Motor neuron (in vitro differentiated cells): ENCODE results near the gene CBX4. TPM values are rescaled to one million over a fixed set of nuclear protein-coding genes. Genes with fewer than 3 reads are reported as not detected.
"Not testable (repeated sequence)": the region's sequence is repeated elsewhere in the genome, so short reads cannot be mapped to it uniquely, and the experiment has no call there.

Source experiments
- ATAC-seq, 8 experiments: fragments of 200-7000 bp; cut with Tn5 transposase; replicated peaks in 6 of 8; 2 replicates each; pipeline ENCODE4 v1.8.0; 2021; ENCODE audit warnings: mild to moderate bottlenecking in 8 of 8, moderate library complexity in 8 of 8
- H3K27ac ChIP-seq, 2 donors: fragments of 250-450 bp; sonication (Bioruptor Pico); 2 replicates each; pipeline ENCODE4 v1.9.0; 2021; ENCODE audit warnings: antibody characterized with exemption in 2 of 2, mild to moderate bottlenecking in 2 of 2, moderate library complexity in 1 of 2
- H3K4me1 ChIP-seq, 2 donors: fragments of 250-450 bp; sonication (Bioruptor Pico); replicated peaks in 1 of 2; 2 replicates each; pipeline ENCODE4 v1.6.1; 2021; ENCODE audit warnings: antibody characterized with exemption in 2 of 2, mild to moderate bottlenecking in 2 of 2, moderate library complexity in 1 of 2
- H3K4me3 ChIP-seq, 5 donors: fragments of 250-450 bp; sonication (Bioruptor Pico); 2 replicates each; pipeline ENCODE4 v1.9.0; 2021; ENCODE audit warnings: antibody characterized with exemption in 5 of 5, mild to moderate bottlenecking in 5 of 5, moderate library complexity in 4 of 5
- WGBS, 10 experiments: fragments of 450-650 bp; shearing (Covaris generic); methylation state at CpG; one replicate each; pipeline ENCODE4 v1.0.0; 2022; 5-methylcytosine and 5-hydroxymethylcytosine counted together
- in situ Hi-C, 9 experiments: fragments of 400-800 bp; cut with MboI; loops; one replicate each; pipeline ENCODE4 v1.15.0; 2021; ENCODE audit warnings: low sequenced_read_pairs in 9 of 9, low pct_unique_long_range_greater_than_20kb in 2 of 9; ENCODE audit not compliant: unreplicated experiment in 9 of 9
- total RNA-seq, 8 experiments: library from RNA; unstranded; fragments of 300-600 nt; gene quantifications; 2 replicates each; pipeline versions ENCODE4 v1.2.3 to v1.2.4, GENCODE V29; 2022

The CBX4 gene
- total RNA-seq, 8 experiments from 2014 or later = 10.9 to 51.0 (median 33.0) TPM

DNA sequence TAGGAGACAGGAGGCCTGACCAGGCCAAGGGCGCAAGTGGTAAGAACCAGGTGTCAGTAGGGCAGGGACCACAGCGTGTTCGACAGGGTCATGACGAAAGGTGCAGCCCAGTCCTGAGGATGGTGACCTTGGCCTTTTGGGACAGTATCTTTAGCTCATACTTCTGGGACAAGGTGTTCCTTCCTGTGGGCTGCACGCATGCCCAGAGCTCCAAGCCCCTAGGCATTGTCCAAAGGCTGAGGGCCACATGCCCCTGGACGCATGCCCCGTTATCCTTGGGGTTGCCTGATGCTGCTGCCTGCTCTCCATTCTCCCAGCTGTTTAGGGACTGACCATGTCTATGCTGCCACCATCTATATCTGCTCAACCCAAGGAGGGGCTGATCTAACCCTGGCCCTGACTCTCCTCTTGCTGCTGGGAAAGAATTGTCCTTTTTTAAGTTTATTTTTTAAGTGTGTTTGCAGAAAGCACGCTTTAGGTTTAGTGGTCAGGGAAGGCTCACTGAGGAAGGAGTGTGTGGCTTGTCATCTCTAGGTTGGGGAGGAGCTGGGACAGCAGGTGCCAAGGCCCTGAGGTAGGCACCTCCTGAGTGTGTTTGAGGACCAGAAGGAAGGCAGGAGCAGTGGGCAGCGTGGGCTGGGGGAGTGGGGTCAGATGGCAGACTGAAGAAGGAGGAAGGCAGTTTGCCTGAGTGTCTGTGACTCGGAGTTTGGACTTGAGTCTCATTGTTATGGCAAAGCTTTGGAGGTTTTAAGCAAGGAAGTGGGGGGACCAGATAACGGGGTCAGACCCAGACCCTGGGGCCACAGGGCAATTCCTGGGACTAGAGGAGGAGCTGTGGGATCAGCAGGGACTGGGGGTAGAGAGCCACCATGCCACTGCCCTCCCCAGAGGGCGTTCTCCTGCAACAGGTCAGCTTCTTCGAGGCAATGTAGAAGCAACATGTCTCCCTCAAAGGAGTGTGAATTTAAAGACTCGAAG is 15.1 kb upstream of the CBX4 start:
- 38 to 96% (median 85%) methylated on average over 2 to 7 of the region's 14 CpGs for WGBS, 10 experiments
- H3K4me1 ChIP-seq = peaks cover 12 to 17% of the 10 kb centered on the region in 2 donors
- no peak for ATAC-seq
- in situ Hi-C loops = no loop called here
- no peak overlapping the region for H3K27ac ChIP-seq
- H3K4me3 ChIP-seq = no peak overlapping the region

DNA sequence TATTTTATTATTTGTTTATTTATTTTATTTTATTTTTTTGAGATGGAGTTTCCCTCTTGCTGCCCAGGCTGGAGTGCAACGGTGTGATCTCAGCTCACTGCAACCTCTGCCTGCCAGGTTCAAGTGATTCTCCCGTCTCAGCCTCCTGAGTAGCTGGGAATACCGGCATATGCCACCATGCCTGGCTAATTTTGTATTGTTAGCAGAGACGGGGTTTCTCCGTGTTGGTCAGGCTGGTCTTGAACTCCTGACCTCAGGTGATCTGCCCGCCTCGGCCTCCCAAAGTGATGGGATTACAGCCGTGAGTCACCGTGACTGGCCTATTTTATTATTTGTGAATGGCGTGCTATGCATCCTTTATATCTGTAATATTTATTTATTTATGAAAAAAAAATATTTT is 13.9 kb upstream of the CBX4 start:
- H3K4me3 ChIP-seq, ATAC-seq, in situ Hi-C loops, H3K27ac ChIP-seq: not testable (repeated sequence)
- 75 to 96% (median 90%) methylated on average over 2 to 5 of the region's 10 CpGs; no CpG with 5 or more reads in 1 of the 10 experiments for WGBS, 10 experiments
- peaks cover 24 to 28% of the 10 kb centered on the region in 2 donors for H3K4me1 ChIP-seq

DNA sequence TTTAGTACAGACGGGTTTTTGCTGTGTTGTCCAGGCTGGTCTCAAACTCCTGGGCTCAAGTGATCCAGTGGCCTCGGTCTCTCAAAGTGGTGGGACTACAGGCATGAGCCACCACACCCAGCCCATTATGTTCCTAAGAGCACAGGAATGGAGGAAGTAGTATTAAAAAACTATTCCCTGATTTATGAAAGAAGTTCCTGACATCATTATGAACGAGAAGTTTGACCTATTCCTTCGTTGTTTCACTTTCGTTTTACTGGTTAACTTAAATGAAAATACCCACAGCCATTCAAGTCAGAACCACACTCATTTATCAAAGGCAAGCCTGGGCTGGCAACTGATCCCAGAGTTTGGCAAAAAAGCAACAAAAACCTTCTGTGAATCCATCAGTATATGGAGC is 13.5 kb upstream of the CBX4 start:
- Histone ChIP-seq H3K4me1 (peaks cover 26 to 32% of the 10 kb centered on the region in 2 donors), H3K4me3 (no peak overlapping the region), H3K27ac (no peak overlapping the region)
- in situ Hi-C loops = no loop called here
- peak in 1 of 8 experiments; percentile 43 for ATAC-seq
- WGBS, 10 experiments = 8 to 75% (median 58%) methylated on average over 1 to 5 of the region's 5 CpGs

DNA sequence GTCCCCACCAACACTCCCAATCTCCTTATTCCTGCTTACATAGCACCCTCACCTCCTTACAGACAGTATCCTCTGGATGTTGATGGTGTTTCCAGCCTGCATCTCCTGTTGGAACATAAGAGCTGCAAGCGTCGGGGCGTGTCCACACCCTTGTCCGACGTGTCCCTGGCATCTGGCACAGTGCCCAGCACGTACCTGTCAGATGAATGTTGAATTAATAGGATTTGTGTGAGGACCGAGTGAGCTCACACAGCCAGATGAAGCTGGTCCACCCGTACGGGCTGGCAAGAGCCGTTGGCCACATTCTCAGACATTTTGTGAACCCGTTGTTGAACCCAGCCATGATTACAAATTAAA is 12.2 kb upstream of the CBX4 start:
- ATAC-seq = no peak
- Histone ChIP-seq H3K4me3 (no peak overlapping the region), H3K27ac (no peak overlapping the region), H3K4me1 (peaks cover 26 to 33% of the 10 kb centered on the region in 2 donors)
- in situ Hi-C loops = no loop called here
- WGBS, 10 experiments = 20 to 100% (median 88%) methylated on average over 1 to 10 of the region's 11 CpGs; no CpG with 5 or more reads in 1 of the 10 experiments

DNA sequence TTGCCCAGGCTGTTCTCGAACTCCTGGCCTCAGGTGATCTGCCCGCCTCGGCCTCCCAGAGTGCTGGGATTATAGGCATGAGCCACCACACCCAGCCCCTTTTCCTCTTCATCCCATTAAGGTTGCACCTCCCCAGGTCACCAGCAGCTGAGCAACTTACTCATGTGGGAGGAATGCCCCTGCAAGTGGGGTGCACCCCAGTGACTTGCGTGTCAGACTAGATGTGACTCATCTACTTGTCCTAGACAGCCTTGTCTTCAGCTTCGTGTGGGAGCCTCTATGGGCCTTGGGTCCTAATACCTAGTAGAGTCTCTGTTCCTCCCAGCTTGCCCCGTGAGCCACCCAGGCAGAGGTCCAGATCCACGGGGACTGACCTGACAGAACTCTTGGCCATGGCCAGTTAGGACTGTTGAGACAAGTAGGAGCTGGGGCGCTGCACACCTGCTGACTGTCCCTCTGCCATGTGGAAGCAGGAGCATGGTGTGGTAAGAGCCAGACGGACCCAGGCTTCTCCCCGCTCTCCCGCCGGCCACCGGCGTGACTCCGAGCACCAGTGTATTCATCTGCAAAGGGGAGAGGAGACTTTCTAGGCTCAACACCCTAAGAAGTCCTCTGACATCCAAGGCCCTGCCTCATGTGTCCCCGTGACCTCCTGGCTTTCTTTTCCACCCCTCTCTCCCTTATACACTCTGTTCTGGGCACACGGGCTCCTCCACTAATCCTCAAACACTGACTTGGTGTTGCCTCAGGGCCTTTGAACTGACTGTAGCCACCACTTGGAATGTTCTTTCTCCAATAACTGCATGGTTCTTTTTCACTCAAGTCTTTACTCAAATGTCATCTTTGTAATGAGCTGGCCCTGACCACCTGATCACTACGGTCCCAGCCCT is 11.6 kb upstream of the CBX4 start:
- H3K4me3 ChIP-seq = no peak overlapping the region
- in situ Hi-C loops = no loop called here
- ATAC-seq = peak in 4 of 8 experiments; percentile 1 to 22 (median 12)
- WGBS, 10 experiments = 46 to 100% (median 93%) methylated on average over 1 to 10 of the region's 18 CpGs; no CpG with 5 or more reads in 3 of the 10 experiments
- peaks cover 28 to 37% of the 10 kb centered on the region in 2 donors for H3K4me1 ChIP-seq
- peak overlapping the region; percentile 46 to 72 for H3K27ac ChIP-seq

DNA sequence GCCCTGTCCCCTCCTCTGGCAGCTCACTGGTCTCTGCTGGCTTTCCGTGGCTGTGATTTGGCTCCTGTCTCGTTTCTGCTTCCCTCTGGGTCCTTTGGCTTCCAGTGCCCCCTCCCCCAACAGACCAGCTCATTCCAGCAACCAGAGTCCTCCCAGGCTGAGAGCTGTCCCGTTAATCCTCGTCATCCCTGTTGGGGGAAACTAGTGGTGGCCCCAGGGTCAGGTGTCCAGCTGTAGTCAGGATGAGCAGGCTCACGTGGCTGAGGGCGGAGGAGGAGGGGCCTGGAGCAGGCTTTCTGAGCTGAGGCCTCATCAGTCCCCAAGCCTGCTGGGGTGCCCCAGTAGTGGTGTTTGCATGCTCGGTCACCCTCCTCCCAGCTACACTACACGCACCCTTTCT is 10.7 kb upstream of the CBX4 start:
- 0 to 49% (median 23%) methylated on average over 1 to 3 of the region's 8 CpGs; no CpG with 5 or more reads in 4 of the 10 experiments for WGBS, 10 experiments
- ATAC-seq = peak in 5 of 8 experiments; percentile 91 to 94 (median 93)
- in situ Hi-C loops = no loop called here
- Histone ChIP-seq H3K27ac (peak overlapping the region; percentile 56 to 82), H3K4me3 (no peak overlapping the region), H3K4me1 (peaks cover 37 to 46% of the 10 kb centered on the region in 2 donors)

DNA sequence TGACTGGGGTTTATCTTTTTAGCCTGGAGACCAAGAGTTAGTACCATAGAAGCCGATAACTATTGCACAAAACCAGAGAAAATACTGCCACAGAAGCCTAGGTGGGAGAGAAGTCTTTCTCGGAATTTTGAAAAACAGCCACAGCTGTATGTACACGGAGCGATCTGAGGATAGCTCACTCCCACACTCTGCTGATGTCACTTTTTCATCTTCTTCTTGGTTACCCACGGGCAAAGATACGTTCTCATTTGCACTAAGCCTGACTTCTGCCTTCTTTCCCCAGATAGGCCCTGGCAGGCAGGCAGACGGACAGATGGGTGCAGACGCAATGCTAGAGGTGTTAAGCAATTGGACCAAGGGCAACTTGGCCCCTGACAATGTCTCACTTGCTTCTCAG is 9.1 kb upstream of the CBX4 start:
- Histone ChIP-seq H3K4me3 (no peak overlapping the region), H3K27ac (peak overlapping the region in 1 of 2 donors; percentile 82), H3K4me1 (peaks cover 51 to 60% of the 10 kb centered on the region in 2 donors)
- no peak for ATAC-seq
- in situ Hi-C loops = no loop called here
- WGBS, 10 experiments = 74 to 95% (median 81%) methylated on average over 1 to 8 of the region's 8 CpGs; no CpG with 5 or more reads in 1 of the 10 experiments

DNA sequence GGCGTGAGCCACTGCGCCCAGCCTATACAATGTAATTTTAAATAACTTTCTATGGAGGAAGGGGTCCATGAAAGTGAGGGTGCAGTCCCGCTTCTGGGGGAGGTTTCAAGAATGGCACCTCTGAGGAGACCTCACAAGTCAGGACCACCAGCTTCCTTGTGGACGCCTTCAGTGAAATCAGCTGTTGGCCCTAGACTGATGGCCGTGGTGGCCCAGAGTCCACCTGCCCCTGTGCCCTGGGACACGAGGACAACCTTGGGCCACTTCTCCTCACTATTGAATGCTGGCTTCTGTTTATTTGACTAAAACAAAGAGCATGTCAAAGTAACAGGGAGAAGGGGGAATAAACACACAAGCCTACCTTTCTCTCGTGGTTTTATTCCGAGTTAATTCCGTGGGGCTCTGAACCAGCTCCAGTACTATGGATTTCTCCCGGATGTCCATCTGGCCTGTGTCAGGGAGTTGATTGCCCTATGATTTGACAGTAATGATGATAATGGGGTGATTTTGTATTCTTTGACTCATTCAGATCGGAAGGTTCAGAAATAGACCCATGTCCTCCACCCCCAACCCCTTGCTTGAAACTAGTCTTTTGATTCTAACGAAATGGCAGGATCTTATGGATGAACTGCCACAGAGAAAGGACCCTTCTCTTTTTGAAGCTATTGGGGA is 8.6 kb upstream of the CBX4 start:
- in situ Hi-C loops = no loop called here
- ATAC-seq = no peak
- H3K27ac ChIP-seq = no peak overlapping the region
- no peak overlapping the region for H3K4me3 ChIP-seq
- 72 to 100% (median 92%) methylated on average over 1 to 11 of the region's 12 CpGs for WGBS, 10 experiments
- peaks cover 57 to 62% of the 10 kb centered on the region in 2 donors for H3K4me1 ChIP-seq

DNA sequence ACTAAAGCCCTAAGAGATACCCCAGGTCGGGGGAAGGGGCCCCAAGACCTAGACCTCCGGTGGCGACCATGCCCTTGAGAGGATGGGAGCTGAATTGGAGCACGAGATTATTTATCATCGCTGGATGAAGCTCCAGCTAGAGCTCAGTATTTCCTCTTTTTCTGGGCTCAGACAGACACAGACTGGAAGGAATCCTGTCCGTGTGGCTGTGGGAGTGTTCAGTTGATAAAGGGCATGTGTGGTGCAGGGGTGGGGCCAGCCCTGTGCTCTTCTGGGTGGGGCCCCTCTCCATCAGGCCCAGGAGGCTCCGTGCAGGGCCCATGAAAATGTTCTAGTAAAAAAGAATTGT is 6.3 kb upstream of the CBX4 start:
- peak in 4 of 8 experiments; percentile 2 to 81 (median 32) for ATAC-seq
- Histone ChIP-seq H3K4me1 (peaks cover 64 to 80% of the 10 kb centered on the region in 2 donors), H3K27ac (peak overlapping the region; percentile 10 to 72), H3K4me3 (no peak overlapping the region)
- in situ Hi-C loops = no loop called here
- 13 to 27% (median 24%) methylated on average over 3 to 4 of the region's 7 CpGs; no CpG with 5 or more reads in 7 of the 10 experiments for WGBS, 10 experiments

DNA sequence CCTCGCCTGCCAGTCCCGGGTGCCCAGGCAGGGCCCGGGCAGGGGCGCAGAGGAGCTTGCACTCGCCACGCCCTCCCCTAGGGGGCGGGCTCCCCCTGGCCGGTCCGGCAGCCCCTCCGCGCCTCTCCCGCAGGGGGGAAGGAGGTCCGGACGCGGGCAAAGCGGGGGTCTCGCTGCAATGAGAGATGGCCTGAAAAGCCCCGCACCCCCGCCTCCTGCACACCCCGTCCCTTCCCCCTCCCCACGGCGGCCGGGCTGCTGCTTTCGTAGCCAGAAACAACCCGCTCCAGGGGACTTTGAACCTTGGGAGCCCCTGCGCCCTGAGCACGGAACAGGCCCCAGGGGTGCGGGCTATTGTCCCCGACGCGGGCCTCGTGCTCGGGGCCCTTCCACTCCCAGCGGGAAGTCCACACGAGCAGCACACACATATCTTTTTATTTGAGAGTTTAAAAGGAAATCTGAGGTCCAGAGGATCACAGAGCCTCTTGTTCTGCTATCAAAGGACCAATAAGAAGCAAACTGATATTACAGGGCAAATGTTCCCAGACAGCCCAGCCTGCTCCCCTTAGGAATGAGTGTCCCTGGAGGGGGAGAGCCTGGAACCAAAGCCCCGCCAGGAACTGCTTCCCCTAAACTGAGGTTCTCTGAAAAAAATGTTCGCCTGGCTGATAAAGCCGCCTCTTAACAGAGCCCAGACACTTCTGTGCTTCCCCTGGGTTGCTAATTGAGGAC is 5.8 kb upstream of the CBX4 start:
- H3K27ac ChIP-seq = peak overlapping the region; percentile 10 to 72

DNA sequence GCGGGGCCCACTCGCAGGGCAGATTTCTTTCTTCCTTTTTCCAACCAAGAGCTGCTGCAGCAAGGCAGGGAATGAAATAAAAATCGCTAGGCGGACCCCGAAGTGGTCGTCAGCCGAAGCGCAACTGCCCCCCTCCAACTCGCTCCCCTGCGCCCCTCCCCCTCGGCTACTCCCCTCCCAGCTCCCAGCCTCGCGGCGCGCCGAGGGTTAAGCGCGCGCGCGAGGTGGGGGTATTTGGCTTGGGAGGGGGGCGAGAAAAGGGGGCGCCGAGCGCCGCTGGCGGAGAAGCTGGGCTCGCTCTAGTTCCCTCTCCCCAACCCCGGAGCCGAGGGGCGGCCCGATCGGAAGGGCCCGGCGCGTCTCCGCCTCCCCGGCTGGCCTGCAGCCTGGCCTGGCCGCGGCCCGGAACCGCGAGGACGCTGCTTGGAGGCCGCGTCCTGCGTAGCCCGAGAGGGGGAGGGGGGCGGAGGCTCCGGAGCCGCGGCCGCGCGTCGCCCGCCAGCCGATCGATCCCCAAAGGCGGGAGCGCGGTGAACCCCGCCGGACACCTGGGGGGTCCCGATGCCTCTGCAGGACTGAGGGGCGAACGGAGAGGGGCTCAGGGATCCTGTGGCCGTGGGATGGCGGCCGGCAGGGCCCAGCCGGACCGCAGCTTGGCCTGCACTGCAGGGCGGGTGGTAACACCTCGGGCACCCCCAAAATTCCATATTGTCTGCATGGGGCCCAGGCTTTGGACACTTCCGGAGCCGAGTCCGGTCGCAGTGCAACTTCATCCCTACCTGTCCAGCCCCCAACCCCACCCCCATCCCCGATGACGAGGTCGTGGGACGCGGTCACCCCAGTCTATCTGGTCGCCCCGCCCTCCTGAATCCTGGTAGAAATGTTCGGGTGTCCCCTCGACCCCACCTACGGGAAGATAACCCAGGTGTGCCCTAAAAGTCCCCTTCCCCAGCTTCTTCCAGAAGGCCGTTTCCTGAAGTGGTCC is 4.9 kb upstream of the CBX4 start:
- H3K4me1 ChIP-seq = peaks cover 49 to 72% of the 10 kb centered on the region in 2 donors

More for the DNA sequence above, 5.8 kb upstream of the CBX4 start:
- peak; percentile 8 to 53 (median 26) for ATAC-seq
- WGBS, 10 experiments = 33 to 59% (median 57%) methylated on average over 1 to 3 of the region's 38 CpGs; no CpG with 5 or more reads in 7 of the 10 experiments
- peak overlapping the region in 2 of 5 donors; percentile 5 to 33 for H3K4me3 ChIP-seq
- peaks cover 58 to 80% of the 10 kb centered on the region in 2 donors for H3K4me1 ChIP-seq
- in situ Hi-C loops = no loop called here

More for the DNA sequence above, 4.9 kb upstream of the CBX4 start:
- Histone ChIP-seq H3K27ac (peak overlapping the region in 1 of 2 donors; percentile 72), H3K4me3 (peak overlapping the region; percentile 19 to 40 (median 26))
- ATAC-seq = peak; percentile 8 to 35 (median 17)
- in situ Hi-C loops = no loop called here
- WGBS, 10 experiments = 3% methylated on average over 8 of the region's 89 CpGs; no CpG with 5 or more reads in 9 of the 10 experiments
